B cell (primary cell): ENCODE data around the gene CNOT8.
A peak's percentile ranks its signal among the peaks of the same experiment; 100 is the strongest.

Experiments
- CTCF ChIP-seq: fragments of 200-600 bp; IDR thresholded peaks from one replicate; pipeline ENCODE4 v1.8.0; 2022; ENCODE audit warnings: antibody characterized with exemption, mild to moderate bottlenecking
- EZH2 ChIP-seq: IDR thresholded peaks from 2 replicates; pipeline ENCODE4 v1.6.1; 2012; ENCODE audit warnings: borderline replicate concordance, low read depth, mild to moderate bottlenecking, moderate library complexity, low read length; ENCODE audit not compliant: insufficient read depth, poor library complexity, severe bottlenecking

DNA sequence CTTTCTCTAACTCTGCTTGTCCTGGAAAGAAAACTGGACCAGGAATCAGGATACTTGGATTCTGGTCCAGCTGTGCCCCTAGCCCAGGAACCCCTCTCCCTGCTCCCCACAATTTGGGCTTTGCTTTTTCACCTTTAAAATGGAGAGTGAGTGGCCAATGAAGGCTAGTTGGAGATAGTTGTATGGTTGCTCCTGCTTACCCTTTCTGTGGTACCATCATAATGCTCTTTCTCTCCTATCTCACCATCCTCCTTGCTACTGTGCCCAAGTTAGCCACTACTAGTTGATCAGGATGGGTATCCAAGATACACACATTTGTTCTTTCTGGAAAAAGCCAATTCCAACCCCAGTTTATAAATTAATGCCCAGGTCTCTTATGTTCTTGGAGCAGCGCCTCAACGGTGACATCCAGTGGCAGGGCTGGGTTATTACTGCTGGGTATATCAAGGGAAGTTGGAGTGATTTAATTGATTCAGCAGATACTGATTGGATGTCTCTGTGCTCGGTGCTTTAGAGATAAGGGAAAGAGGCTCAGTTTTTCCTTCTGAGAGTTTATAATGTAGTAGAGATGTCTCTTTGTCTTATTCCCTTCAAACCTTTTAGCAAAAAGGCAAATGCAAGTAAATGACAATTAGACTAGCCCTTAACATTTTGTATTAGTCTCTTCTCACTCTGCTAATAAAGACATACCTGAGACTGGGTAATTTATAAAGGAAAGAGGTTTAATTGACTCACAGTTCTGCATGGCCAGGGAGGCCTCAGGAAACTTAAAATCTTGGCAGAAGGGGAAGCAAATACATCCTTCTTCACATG, 46.6 kb upstream of the CNOT8 start:
- TF ChIP-seq CTCF (peak; percentile 97), EZH2 (no peak)
